Measurements from ENCODE around the gene INCA1. TPM values are rescaled to one million over a fixed set of nuclear protein-coding genes. Genes with fewer than 3 reads are reported as not detected.

INCA1 gene
- total RNA-seq, 1 experiment from 2014 or later, result 0.13 TPM

DNA sequence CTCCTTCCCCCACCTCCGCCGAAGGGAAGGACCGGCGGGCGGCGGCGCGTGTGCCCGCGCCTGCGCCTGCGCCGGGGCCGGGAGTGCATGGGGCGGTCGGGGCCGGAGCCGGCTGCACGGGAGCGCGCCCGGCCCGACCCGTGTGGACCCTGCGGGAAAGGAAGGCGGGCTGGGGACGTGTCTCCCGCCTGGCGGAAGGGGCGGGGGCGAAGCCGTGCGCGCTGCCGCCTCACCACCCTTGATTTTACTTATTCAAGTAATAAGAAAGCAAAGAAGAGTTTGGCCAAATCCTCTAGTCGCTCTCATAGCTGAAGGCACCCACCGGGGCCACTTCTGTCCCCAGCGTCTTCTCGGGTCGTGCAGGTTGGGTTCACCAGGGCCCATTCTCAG, 48.4 kb downstream of the INCA1 start:
- DNase-seq (ENCODE audit: low spot score), result peak; percentile 72

- peak; percentile 78 for DNase-seq (ENCODE audit: low spot score)
Measured at GRCh38 chr17:4948166-4948930, 49.0 kb downstream of the INCA1 start, which contains the start of gene PFN1. TSS of gene PFN1 (minus strand) at chr17:4948530. CDS start at chr17:4948394, 136 bp downstream.

- peak; percentile 44 for DNase-seq (ENCODE audit: low spot score)
Measured at GRCh38 chr17:4947411-4948165, 49.7 kb downstream of the INCA1 start.

- no peak for DNase-seq (ENCODE audit: low spot score)
Measured at GRCh38 chr17:4947010-4947410, 50.3 kb downstream of the INCA1 start.

- DNase-seq (ENCODE audit: low spot score), result no peak
Measured at GRCh38 chr17:4946312-4946976, 50.9 kb downstream of the INCA1 start.

GRCh38 chr17:4945944-4946280, 51.4 kb downstream of the INCA1 start:
- DNase-seq (ENCODE audit: low spot score), result no peak

GRCh38 chr17:4945176-4945943, 52.0 kb downstream of the INCA1 start:
- peak; percentile 67 for DNase-seq (ENCODE audit: low spot score)

GRCh38 chr17:4944554-4945175, 52.7 kb downstream of the INCA1 start:
- DNase-seq (ENCODE audit: low spot score), result no peak

DNA sequence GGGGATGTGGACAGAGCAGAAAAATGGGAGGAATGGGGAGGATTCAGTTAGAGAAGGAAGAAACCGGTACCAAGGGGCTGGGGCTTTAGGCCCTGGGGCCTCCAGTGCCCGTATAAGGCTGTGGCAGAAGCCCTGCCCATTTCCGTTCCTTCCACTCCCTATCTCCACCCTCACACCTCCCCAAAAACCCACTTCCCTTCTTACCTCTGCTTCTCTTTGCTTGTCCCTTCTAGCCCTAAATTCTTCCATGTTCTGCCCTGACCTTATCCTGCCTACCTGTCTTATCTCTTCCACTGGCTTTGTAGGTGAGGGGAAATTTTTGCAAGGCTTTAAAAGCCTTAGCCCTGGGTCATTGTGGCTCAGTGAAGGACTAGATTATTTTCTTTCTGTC, 53.2 kb downstream of the INCA1 start:
- no peak for DNase-seq (ENCODE audit: low spot score)

- no peak for DNase-seq (ENCODE audit: low spot score)
Measured at GRCh38 chr17:4942760-4943508, 54.4 kb downstream of the INCA1 start.

DNA sequence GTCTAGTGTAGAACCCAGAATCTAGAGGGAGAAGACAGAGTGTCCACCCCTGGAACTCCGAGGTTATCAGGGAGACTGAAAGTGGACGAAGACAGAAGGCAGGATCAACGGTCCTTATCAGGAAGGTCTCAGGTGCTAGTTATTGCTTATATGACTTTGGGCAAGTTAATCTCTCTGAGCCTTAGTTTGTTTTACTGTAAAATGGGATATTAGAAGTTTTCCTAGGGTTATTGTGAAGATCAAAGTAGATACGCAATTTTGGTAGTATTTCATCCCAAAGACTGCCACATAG, 56.1 kb downstream of the INCA1 start:
- no peak for DNase-seq (ENCODE audit: low spot score)

DNA sequence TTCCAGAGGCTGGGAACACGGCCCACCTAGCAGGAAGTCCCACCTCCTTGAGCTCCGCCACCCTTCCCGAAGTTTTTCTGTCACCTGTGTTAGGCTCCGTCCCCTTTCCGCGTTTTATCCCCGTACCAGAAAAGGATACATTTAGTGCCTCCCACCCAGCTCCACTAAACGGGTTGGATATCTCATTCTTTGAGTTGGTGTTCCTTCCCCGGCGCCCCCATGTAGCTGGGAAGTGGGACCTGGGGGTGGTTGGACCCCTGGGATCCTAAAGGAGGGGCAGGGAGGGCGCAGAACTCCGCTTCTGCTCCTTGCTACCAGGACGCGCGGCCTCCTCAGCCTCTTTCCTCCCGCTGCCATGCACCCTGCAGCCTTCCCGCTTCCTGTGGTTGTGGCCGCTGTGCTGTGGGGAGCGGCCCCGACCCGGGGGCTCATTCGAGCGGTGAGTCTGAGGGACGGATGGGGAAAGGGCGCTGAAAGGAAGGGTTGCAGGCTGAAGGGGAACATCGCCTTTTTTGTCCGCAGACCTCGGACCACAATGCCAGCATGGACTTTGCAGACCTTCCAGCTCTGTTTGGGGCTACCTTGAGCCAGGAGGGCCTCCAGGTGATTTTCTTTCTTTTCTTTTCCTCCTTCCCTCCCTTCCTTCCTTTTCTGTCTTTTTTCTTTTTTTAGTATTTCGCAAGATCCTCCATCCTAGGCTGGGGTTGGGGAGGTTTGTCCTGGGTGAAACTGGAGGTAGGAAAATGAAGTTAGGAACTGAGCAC, 56.6 kb downstream of the INCA1 start:
- no peak for DNase-seq (ENCODE audit: low spot score)

DNA sequence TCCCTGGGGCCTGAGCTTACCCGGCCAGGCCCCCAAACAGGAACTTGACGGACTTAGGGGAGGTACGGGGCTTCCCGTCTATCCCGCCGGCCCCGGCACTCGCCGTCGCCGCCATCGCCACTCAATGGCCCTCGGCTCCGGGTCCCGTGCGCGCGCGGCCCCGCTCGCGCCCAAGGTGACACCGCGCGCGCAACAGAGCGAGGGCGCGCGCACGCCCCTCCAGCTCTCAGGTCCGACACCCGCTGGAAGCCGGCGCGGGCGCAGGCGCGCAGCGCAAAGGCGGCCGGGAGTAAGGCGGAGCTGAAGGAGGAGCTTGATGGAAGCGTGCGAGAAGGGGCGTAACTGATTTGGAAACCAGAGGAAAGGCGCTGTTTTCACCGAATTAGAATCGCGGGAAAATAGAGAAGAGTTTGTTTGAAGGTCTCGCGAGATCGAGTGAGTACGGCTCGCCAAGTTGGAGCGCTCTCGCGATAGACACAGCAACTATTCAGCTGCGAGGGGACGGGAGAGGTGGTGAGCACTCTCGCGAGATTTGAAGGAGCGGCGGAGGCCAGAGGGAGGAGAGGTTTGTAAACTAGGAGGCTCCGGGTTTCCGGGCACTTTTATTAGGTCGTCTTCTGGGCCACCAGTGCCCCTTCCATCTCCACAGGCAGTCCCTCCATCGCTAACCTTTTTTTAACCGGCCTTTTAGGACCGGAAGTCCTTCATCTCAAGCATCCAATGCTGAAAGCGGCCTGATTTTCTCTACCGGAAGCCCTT, 57.3 kb downstream of the INCA1 start, which contains the start of the genes RNF167 and SLC25A11:
Gene RNF167 (plus strand): TSS at position 473 of the 759 bp plus-strand sequence. CDS start 642 bp downstream, outside the sequence.
Gene SLC25A11 (minus strand): TSS at position 251 of the 759 bp plus-strand sequence. CDS start 136 bp downstream, at position 115.
- DNase-seq (ENCODE audit: low spot score), result peak; percentile 94

GRCh38 chr17:4939546-4939795, 57.9 kb downstream of the INCA1 start:
- DNase-seq (ENCODE audit: low spot score), result no peak

- no peak for DNase-seq (ENCODE audit: low spot score)
Measured at GRCh38 chr17:4938688-4939545, 58.4 kb downstream of the INCA1 start.

Data from HT-29 (cell line).